Measurements from ENCODE around the gene RAB3GAP1.

Gene RAB3GAP1

GRCh38 chr2:135169900-135170753, 118.0 kb downstream of the RAB3GAP1 start:
- DNase-seq, result no peak

- no peak for DNase-seq
Measured at GRCh38 chr2:135174049-135174809, 122.1 kb downstream of the RAB3GAP1 start.

- no peak for DNase-seq
Measured at GRCh38 chr2:135174810-135175093, 122.7 kb downstream of the RAB3GAP1 start.

- DNase-seq, result no peak
Measured at GRCh38 chr2:135175177-135175576, 123.1 kb downstream of the RAB3GAP1 start.

- DNase-seq, result no peak
Measured at GRCh38 chr2:135179689-135180088, 127.6 kb downstream of the RAB3GAP1 start.

GRCh38 chr2:135182190-135182589, 130.1 kb downstream of the RAB3GAP1 start:
- DNase-seq, result no peak

- no peak for DNase-seq
Measured at GRCh38 chr2:135182601-135183000, 130.5 kb downstream of the RAB3GAP1 start.

GRCh38 chr2:135183822-135184221, 131.7 kb downstream of the RAB3GAP1 start:
- DNase-seq, result no peak

GRCh38 chr2:135186054-135186453, 134.0 kb downstream of the RAB3GAP1 start:
- DNase-seq, result no peak

- DNase-seq, result no peak
Measured at GRCh38 chr2:135187270-135187669, 135.2 kb downstream of the RAB3GAP1 start.

- no peak for DNase-seq
Measured at GRCh38 chr2:135189148-135189547, 137.1 kb downstream of the RAB3GAP1 start.

- DNase-seq, result no peak
Measured at GRCh38 chr2:135190799-135191198, 138.7 kb downstream of the RAB3GAP1 start.

GRCh38 chr2:135198481-135198880, 146.4 kb downstream of the RAB3GAP1 start:
- no peak for DNase-seq

GRCh38 chr2:135202751-135203150, 150.7 kb downstream of the RAB3GAP1 start:
- no peak for DNase-seq

- DNase-seq, result no peak
Measured at GRCh38 chr2:135203944-135204343, 151.9 kb downstream of the RAB3GAP1 start.

- DNase-seq, result no peak
Measured at GRCh38 chr2:135208016-135208415, 155.9 kb downstream of the RAB3GAP1 start.

- no peak for DNase-seq
Measured at GRCh38 chr2:135212757-135213156, 160.7 kb downstream of the RAB3GAP1 start.

GRCh38 chr2:135218426-135218825, 166.3 kb downstream of the RAB3GAP1 start:
- no peak for DNase-seq

GRCh38 chr2:135219226-135219625, 167.1 kb downstream of the RAB3GAP1 start:
- DNase-seq, result no peak

All from activated CD4-positive, CD25-positive, alpha-beta regulatory T cell (primary cell).